H9 (cell line): Measurements from ENCODE around the gene RABIF. TPM values are rescaled to one million over a fixed set of nuclear protein-coding genes. Genes with fewer than 3 reads are reported as not detected.

ENCODE experiments used
- DNase-seq: peaks from one replicate; pipeline ENCODE4 v3.0.0-alpha.2; 2017
- H2AFZ ChIP-seq: one replicate; pipeline ENCODE4 v1.6.1; 2013; ENCODE audit warnings: mild to moderate bottlenecking, low read length, control low read depth, moderate library complexity
- H2AK5ac ChIP-seq: 2 replicates; pipeline ENCODE4 v1.6.1; 2013; ENCODE audit warnings: low read length, control low read depth, mixed read lengths; ENCODE audit not compliant: insufficient read length
- H2BK120ac ChIP-seq: one replicate; pipeline ENCODE4 v1.6.1; 2013; ENCODE audit warnings: low read depth, mild to moderate bottlenecking, low read length, control low read depth, inconsistent platforms; ENCODE audit not compliant: poor library complexity, severe bottlenecking
- H2BK12ac ChIP-seq: 2 replicates; pipeline ENCODE4 v1.6.1; 2013; ENCODE audit warnings: low read length, control low read depth, mixed read lengths, low read depth; ENCODE audit not compliant: insufficient read length
- H2BK15ac ChIP-seq: 2 replicates; pipeline ENCODE4 v1.6.1; 2013; ENCODE audit warnings: low read depth, low read length, control low read depth
- H2BK20ac ChIP-seq: one replicate; pipeline ENCODE4 v1.6.1; 2013; ENCODE audit warnings: low read depth, mild to moderate bottlenecking, low read length, control low read depth, inconsistent platforms; ENCODE audit not compliant: poor library complexity, severe bottlenecking
- H2BK5ac ChIP-seq: 2 replicates; pipeline ENCODE4 v1.6.1; 2013; ENCODE audit warnings: low read length, control low read depth, mixed read lengths; ENCODE audit not compliant: insufficient read length
- H3K14ac ChIP-seq: 2 replicates; pipeline ENCODE4 v1.6.1; 2013; ENCODE audit warnings: low read length, control low read depth; ENCODE audit not compliant: insufficient read depth
- H3K18ac ChIP-seq: 2 replicates; pipeline ENCODE4 v1.6.1; 2013; ENCODE audit warnings: low read depth, mild to moderate bottlenecking, mixed read lengths, low read length, control low read depth; ENCODE audit not compliant: insufficient read length
- H3K23ac ChIP-seq: 2 replicates; pipeline ENCODE4 v1.6.1; 2013; ENCODE audit warnings: low read length, control low read depth, mixed read lengths, low read depth; ENCODE audit not compliant: insufficient read length
- H3K23me2 ChIP-seq: 2 replicates; pipeline ENCODE4 v1.6.1; 2013; ENCODE audit warnings: low read depth, mild to moderate bottlenecking, mixed read lengths, low read length, control low read depth; ENCODE audit not compliant: insufficient read length, poor library complexity, severe bottlenecking
- H3K27ac ChIP-seq: 2 replicates; pipeline ENCODE4 v1.5.1; 2013; ENCODE audit warnings: low read length, control low read depth, mixed read lengths, low read depth; ENCODE audit not compliant: insufficient read length
- H3K27me3 ChIP-seq: 2 replicates; pipeline ENCODE4 v1.6.1; 2013; ENCODE audit warnings: low read length, control low read depth, inconsistent platforms; ENCODE audit not compliant: insufficient read depth
- H3K4ac ChIP-seq: 2 replicates; pipeline ENCODE4 v1.6.1; 2013; ENCODE audit warnings: low read depth, mild to moderate bottlenecking, control low read depth, inconsistent platforms, low read length, moderate library complexity
- H3K4me1 ChIP-seq: 2 replicates; pipeline ENCODE4 v1.6.1; 2013; ENCODE audit warnings: low read length, control low read depth, inconsistent platforms; ENCODE audit not compliant: insufficient read depth
- H3K4me2 ChIP-seq: 2 replicates; pipeline ENCODE4 v1.6.1; 2013; ENCODE audit warnings: low read length, control low read depth, mixed read lengths; ENCODE audit not compliant: insufficient read length, insufficient read depth
- H3K56ac ChIP-seq: 2 replicates; pipeline ENCODE4 v1.6.1; 2013; ENCODE audit warnings: low read depth, mild to moderate bottlenecking, mixed read lengths, low read length, control low read depth; ENCODE audit not compliant: insufficient read length
- H3K79me1 ChIP-seq: 2 replicates; pipeline ENCODE4 v1.6.1; 2013; ENCODE audit warnings: low read depth, mild to moderate bottlenecking, moderate library complexity, low read length, control low read depth, inconsistent platforms; ENCODE audit not compliant: insufficient read depth, poor library complexity, severe bottlenecking
- H3K79me2 ChIP-seq: 2 replicates; pipeline ENCODE4 v1.6.1; 2013; ENCODE audit warnings: low read length, control low read depth, inconsistent platforms; ENCODE audit not compliant: insufficient read depth
- H3K9ac ChIP-seq: 2 replicates; pipeline ENCODE4 v1.6.1; 2013; ENCODE audit warnings: low read length, control low read depth, mixed read lengths; ENCODE audit not compliant: insufficient read length; ENCODE audit errors: extremely low read depth
- H3K9me3 ChIP-seq: one replicate; pipeline ENCODE4 v1.6.1; 2013; ENCODE audit warnings: low read depth, low read length, inconsistent platforms; ENCODE audit not compliant: control insufficient read depth
- H3T11ph ChIP-seq: one replicate; pipeline ENCODE4 v1.6.1; 2013; ENCODE audit warnings: mild to moderate bottlenecking, low read length, control low read depth, inconsistent platforms
- H4K20me1 ChIP-seq: one replicate; pipeline ENCODE4 v1.6.1; 2013; ENCODE audit not compliant: control insufficient read depth, insufficient read length, insufficient read depth
- H4K5ac ChIP-seq: 2 replicates; pipeline ENCODE4 v1.6.1; 2013; ENCODE audit warnings: low read depth, mild to moderate bottlenecking, mixed read lengths, low read length, control low read depth; ENCODE audit not compliant: insufficient read length
- H4K8ac ChIP-seq: replicated peaks from 2 replicates; pipeline ENCODE4 v1.6.1; 2013; ENCODE audit warnings: low read length, control low read depth, mixed read lengths, low read depth; ENCODE audit not compliant: insufficient read length
- H4K91ac ChIP-seq: 2 replicates; pipeline ENCODE4 v1.6.1; 2013; ENCODE audit warnings: low read depth, mild to moderate bottlenecking, moderate library complexity, mixed read lengths, low read length, control low read depth; ENCODE audit not compliant: insufficient read length
- H3K27ac Mint-ChIP-seq, 3 experiments: 2 replicates in 2 of 3; 3 replicates in 1 of 3; pipeline ENCODE4 v1.8.0; 2020 to 2021; ENCODE audit warnings: mixed read lengths in 3 of 3, mild to moderate bottlenecking in 1 of 3, moderate library complexity in 1 of 3
- H3K27me3 Mint-ChIP-seq: 2 replicates; pipeline ENCODE4 v1.8.0; 2021; ENCODE audit warnings: low read depth, mild to moderate bottlenecking, moderate library complexity, mixed read lengths
- H3K36me3 Mint-ChIP-seq, 3 experiments: 2 replicates in 2 of 3; 3 replicates in 1 of 3; pipeline ENCODE4 v1.8.0; 2020 to 2021; ENCODE audit warnings: low read depth in 3 of 3, mixed read lengths in 3 of 3; ENCODE audit not compliant: insufficient read depth in 1 of 3
- H3K4me1 Mint-ChIP-seq, 2 experiments: 2 replicates each; pipeline ENCODE4 v1.8.0; 2020; ENCODE audit warnings: mixed read lengths in 2 of 2
- H3K4me3 Mint-ChIP-seq, 2 experiments: 2 replicates in 1 of 2; 3 replicates in 1 of 2; pipeline ENCODE4 v1.8.0; 2020 to 2021; ENCODE audit warnings: mild to moderate bottlenecking in 2 of 2, mixed read lengths in 2 of 2, moderate library complexity in 1 of 2
- H3K9me3 Mint-ChIP-seq, 2 experiments: 2 replicates in 1 of 2; 3 replicates in 1 of 2; pipeline ENCODE4 v1.8.0; 2020; ENCODE audit warnings: mild to moderate bottlenecking in 2 of 2, mixed read lengths in 2 of 2, moderate library complexity in 1 of 2
- WGBS: extraction: QIAGEN DNeasy Blood & Tissue Kit; methylation state at CpG from one replicate; pipeline ENCODE4 v1.1.7; 2013; ENCODE audit warnings: missing lambda C conversion rate, low lambda C conversion rate, mixed read lengths; ENCODE audit not compliant: insufficient read length; ENCODE audit errors: extremely low coverage; 5-methylcytosine and 5-hydroxymethylcytosine counted together
- total RNA-seq: library from RNA; stranded (reverse); gene quantifications from 2 replicates; pipeline ENCODE4 v1.2.1, GENCODE V29; 2021
- TF ChIP-seq, protein P1 (sequence below): fragments of 200-600 bp; sonication (generic); conservative IDR thresholded peaks from 3 replicates; pipeline ENCODE4 v1.8.0; 2021; ENCODE audit warnings: antibody characterized with exemption, mild to moderate bottlenecking

The RABIF gene
- total RNA-seq, 1 experiment from 2014 or later, result 8.3 TPM

DNA sequence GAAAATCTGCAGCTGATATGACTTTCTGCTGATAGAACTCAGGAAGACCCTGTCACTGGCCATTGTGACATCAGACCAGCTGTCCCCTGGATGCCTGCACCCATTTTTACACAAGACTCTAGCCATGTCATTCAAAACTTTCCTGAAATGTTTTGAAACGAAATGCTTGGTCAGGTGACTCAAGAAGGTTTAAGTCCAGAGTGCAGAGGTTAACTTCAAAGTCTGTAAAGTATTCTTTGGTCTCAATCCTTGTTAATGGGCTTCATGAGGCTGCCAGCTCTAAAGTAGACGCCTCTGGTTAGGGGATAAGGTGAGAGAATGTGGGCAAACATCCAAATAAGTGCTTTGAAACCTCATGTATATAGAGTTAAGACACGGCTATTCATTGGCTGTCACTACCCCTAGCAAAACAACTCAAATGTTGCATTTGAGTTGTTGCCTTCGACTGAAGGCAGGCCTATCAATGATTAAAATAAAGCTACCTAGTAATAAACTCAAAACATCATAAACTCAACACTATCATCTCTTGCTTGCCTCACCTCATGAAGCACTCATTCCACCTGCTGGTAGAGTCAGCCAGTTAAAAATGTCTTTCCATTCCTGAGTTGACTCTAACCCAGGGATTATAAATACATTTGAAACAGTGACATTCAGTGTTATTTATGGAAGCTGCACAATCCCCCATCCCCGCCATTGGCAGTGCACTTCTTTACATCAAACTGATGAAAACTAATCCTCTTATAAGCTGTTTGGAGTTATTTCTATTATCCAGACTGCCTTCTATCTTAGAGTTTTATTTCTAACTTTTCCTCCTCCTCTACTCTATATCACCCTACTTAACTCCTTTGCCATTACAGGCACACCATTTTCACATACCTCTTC is 26.0 kb downstream of the RABIF start:
- no peak overlapping the region for H3K18ac ChIP-seq
- H3K27me3 ChIP-seq, result no peaks in the 10 kb centered on the region; the same call in 1 of the 2 replicates
- H3K9ac ChIP-seq, result no peak overlapping the region
- H3K4ac ChIP-seq, result no peak overlapping the region
- Mint-ChIP-seq H3K4me1 (peaks cover 17 to 21% of the 10 kb centered on the region in 2 experiments), H3K4me3 (peak overlapping the region; percentile 93 to 98; a peak in 4 of 5 replicates), H3K27me3 (no peaks in the 10 kb centered on the region), H3K9me3 (no peaks in the 10 kb centered on the region), H3K36me3 (peaks cover 3 to 9% (median 9%) of the 10 kb centered on the region in 3 experiments; a peak in 5 of 7 replicates), H3K27ac (no peak overlapping the region)
- no peak overlapping the region for H3T11ph ChIP-seq
- WGBS, result no CpG with 5 or more reads among the region's 5 CpGs
- H3K79me1 ChIP-seq, result peaks cover 11% of the 10 kb centered on the region
- H2AK5ac ChIP-seq, result no peak overlapping the region
- H3K4me2 ChIP-seq, result peak overlapping the region; percentile 80
- H3K23me2 ChIP-seq, result peaks cover 4% of the 10 kb centered on the region
- H4K91ac ChIP-seq, result no peak overlapping the region
- H4K8ac ChIP-seq, result no peak overlapping the region
- no peak overlapping the region for H3K23ac ChIP-seq
- H2BK15ac ChIP-seq, result no peak overlapping the region
- H2BK12ac ChIP-seq, result no peak overlapping the region
- H2BK120ac ChIP-seq, result no peak overlapping the region
- DNase-seq, result no peak
- H3K14ac ChIP-seq, result no peak overlapping the region
- no peaks in the 10 kb centered on the region for H3K9me3 ChIP-seq
- peaks cover 3% of the 10 kb centered on the region; the same call in 1 of the 2 replicates for H3K79me2 ChIP-seq
- no peak overlapping the region for H2BK20ac ChIP-seq
- TF ChIP-seq, protein P1, sequence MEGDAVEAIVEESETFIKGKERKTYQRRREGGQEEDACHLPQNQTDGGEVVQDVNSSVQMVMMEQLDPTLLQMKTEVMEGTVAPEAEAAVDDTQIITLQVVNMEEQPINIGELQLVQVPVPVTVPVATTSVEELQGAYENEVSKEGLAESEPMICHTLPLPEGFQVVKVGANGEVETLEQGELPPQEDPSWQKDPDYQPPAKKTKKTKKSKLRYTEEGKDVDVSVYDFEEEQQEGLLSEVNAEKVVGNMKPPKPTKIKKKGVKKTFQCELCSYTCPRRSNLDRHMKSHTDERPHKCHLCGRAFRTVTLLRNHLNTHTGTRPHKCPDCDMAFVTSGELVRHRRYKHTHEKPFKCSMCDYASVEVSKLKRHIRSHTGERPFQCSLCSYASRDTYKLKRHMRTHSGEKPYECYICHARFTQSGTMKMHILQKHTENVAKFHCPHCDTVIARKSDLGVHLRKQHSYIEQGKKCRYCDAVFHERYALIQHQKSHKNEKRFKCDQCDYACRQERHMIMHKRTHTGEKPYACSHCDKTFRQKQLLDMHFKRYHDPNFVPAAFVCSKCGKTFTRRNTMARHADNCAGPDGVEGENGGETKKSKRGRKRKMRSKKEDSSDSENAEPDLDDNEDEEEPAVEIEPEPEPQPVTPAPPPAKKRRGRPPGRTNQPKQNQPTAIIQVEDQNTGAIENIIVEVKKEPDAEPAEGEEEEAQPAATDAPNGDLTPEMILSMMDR, result no peak
- H2AFZ ChIP-seq, result no peak overlapping the region
- no peak overlapping the region for H3K56ac ChIP-seq
- H3K27ac ChIP-seq, result no peak overlapping the region
- H4K5ac ChIP-seq, result no peak overlapping the region
- no peaks in the 10 kb centered on the region for H4K20me1 ChIP-seq
- 0 out of 2 replicates have a peak, but pooled peaks cover 2% of the 10 kb centered on the region for H3K4me1 ChIP-seq
- no peak overlapping the region for H2BK5ac ChIP-seq
